Fibroblast of lung (primary cell): ENCODE measurements around the gene ABL2. TPM values are rescaled to one million over a fixed set of nuclear protein-coding genes. Genes with fewer than 3 reads are reported as not detected.

Experiments
- DNase-seq, 2 donors: peaks; one replicate each; pipeline versions ENCODE4 v3.0.0 to v3.0.0-alpha.2; 2010; ENCODE audit warnings: low read depth in 2 of 2
- H2AFZ ChIP-seq: 2 replicates; pipeline ENCODE4 v1.5.1; 2012; ENCODE audit warnings: low read length, control low read depth, inconsistent platforms
- H3K27ac ChIP-seq: 2 replicates; pipeline ENCODE4 v1.5.1; 2011; ENCODE audit warnings: low read length, control low read depth; ENCODE audit not compliant: insufficient read depth
- H3K27me3 ChIP-seq: 2 replicates; pipeline ENCODE4 v1.5.1; 2011; ENCODE audit warnings: mild to moderate bottlenecking, low read length; ENCODE audit not compliant: control insufficient read depth, insufficient read depth
- H3K36me3 ChIP-seq: 2 replicates; pipeline ENCODE4 v1.5.1; 2011; ENCODE audit warnings: low read length; ENCODE audit not compliant: control insufficient read depth, insufficient read depth
- H3K4me1 ChIP-seq: 2 replicates; pipeline ENCODE4 v1.5.1; 2011; ENCODE audit warnings: low read length; ENCODE audit not compliant: control insufficient read depth, insufficient read depth; ENCODE audit errors: extremely low read depth
- H3K4me2 ChIP-seq: 2 replicates; pipeline ENCODE4 v1.5.1; 2011; ENCODE audit warnings: low read length, control low read depth; ENCODE audit not compliant: insufficient read depth; ENCODE audit errors: extremely low read depth
- H3K4me3 ChIP-seq, 4 experiments: fragments of 200-600 bp in 1 of 4; sonication (generic) in 1 of 4; replicated peaks in 1 of 4; 2 replicates each; pipeline ENCODE4 v1.5.1; 2011 to 2016; ENCODE audit warnings: low read length in 4 of 4, low read depth in 3 of 4, mild to moderate bottlenecking in 3 of 4, control low read depth in 2 of 4, inconsistent platforms in 1 of 4, mixed read lengths in 1 of 4; ENCODE audit not compliant: insufficient read depth in 1 of 4; ENCODE audit errors: control extremely low read depth in 1 of 4
- H3K79me2 ChIP-seq: 2 replicates; pipeline ENCODE4 v1.5.1; 2012; ENCODE audit warnings: mild to moderate bottlenecking, low read length, inconsistent platforms; ENCODE audit not compliant: control insufficient read depth, insufficient read depth
- H3K9ac ChIP-seq: 2 replicates; pipeline ENCODE4 v1.5.1; 2011; ENCODE audit warnings: mild to moderate bottlenecking, low read length, control low read depth; ENCODE audit not compliant: insufficient read depth
- H3K9me3 ChIP-seq: 2 replicates; pipeline ENCODE4 v1.5.1; 2012; ENCODE audit warnings: low read depth, low read length; ENCODE audit not compliant: control insufficient read depth, insufficient read depth
- H4K20me1 ChIP-seq: 2 replicates; pipeline ENCODE4 v1.5.1; 2011; ENCODE audit warnings: low read length; ENCODE audit not compliant: control insufficient read depth, insufficient read depth; ENCODE audit errors: extremely low read depth
- CTCF ChIP-seq, 2 donors: IDR thresholded peaks in 1 of 2; conservative IDR thresholded peaks in 1 of 2; 1 replicate in 1 of 2; 2 replicates in 1 of 2; pipeline ENCODE4 v1.5.1; 2011 to 2012; ENCODE audit warnings: low read length in 2 of 2, control low read depth in 1 of 2, inconsistent platforms in 1 of 2, low read depth in 1 of 2, mild to moderate bottlenecking in 1 of 2
- EZH2 ChIP-seq: IDR thresholded peaks from 2 replicates; pipeline ENCODE4 v1.5.1; 2012; ENCODE audit warnings: low read length, control low read depth, mild to moderate bottlenecking; ENCODE audit errors: missing control alignments
- polyA plus RNA-seq, 2 donors: library from polyadenylated mRNA; depleted of rRNA in 1 of 2; stranded (reverse) in 1 of 2; unstranded in 1 of 2; fragments of >200 nt; gene quantifications; 2 replicates each; pipeline ENCODE4 v1.2.1, GENCODE V29; 2011 to 2012; ENCODE audit warnings: missing spikeins in 1 of 2
- total RNA-seq: library from RNA; depleted of rRNA; stranded (reverse); fragments of >200 nt; gene quantifications from 2 replicates; pipeline ENCODE4 v1.2.1, GENCODE V29; 2014

The ABL2 gene
- total and polyA plus RNA-seq, 2 donors (not counting 1 experiment from before 2014, with no cell fraction given): 36.1 to 85.4 TPM

- H3K27me3 ChIP-seq: no peaks in the 10 kb centered on the region
- H3K4me3 ChIP-seq: no peak overlapping the region
- no peaks in the 10 kb centered on the region for H3K36me3 ChIP-seq
- no peak overlapping the region for H2AFZ ChIP-seq
- H3K4me2 ChIP-seq: no peak overlapping the region
- no peaks in the 10 kb centered on the region for H4K20me1 ChIP-seq
- H3K79me2 ChIP-seq: peaks cover 4% of the 10 kb centered on the region
- no peak overlapping the region for H3K9ac ChIP-seq
- H3K4me1 ChIP-seq: no peaks in the 10 kb centered on the region
- no peak for DNase-seq
- no peak for TF ChIP-seq CTCF (conservative IDR thresholded peaks at IDR 0.05 in 1 of 2, IDR thresholded peaks at IDR 0.05 in 1 of 2; ENCODE audit: low read depth in 1 of 2, low read length in 2 of 2)
- no peak for TF ChIP-seq EZH2
- no peak overlapping the region for H3K27ac ChIP-seq
- no peaks in the 10 kb centered on the region for H3K9me3 ChIP-seq
Measured at GRCh38 chr1:179154437-179154836, 75.0 kb downstream of the ABL2 start.

GRCh38 chr1:179153217-179153616 is 76.3 kb downstream of the ABL2 start:
- H3K36me3 ChIP-seq: no peaks in the 10 kb centered on the region
- no peak overlapping the region for H3K9ac ChIP-seq
- peaks cover 6% of the 10 kb centered on the region for H3K79me2 ChIP-seq
- no peak overlapping the region for H3K27ac ChIP-seq
- no peaks in the 10 kb centered on the region for H4K20me1 ChIP-seq
- no peaks in the 10 kb centered on the region for H3K27me3 ChIP-seq
- H3K4me2 ChIP-seq: no peak overlapping the region
- no peak overlapping the region for H3K4me3 ChIP-seq
- H3K9me3 ChIP-seq: no peaks in the 10 kb centered on the region
- no peaks in the 10 kb centered on the region for H3K4me1 ChIP-seq
- no peak overlapping the region for H2AFZ ChIP-seq
- peak in 1 of 2 donors; percentile 83 for DNase-seq
- TF ChIP-seq EZH2 (no peak), CTCF (conservative IDR thresholded peaks at IDR 0.05 in 1 of 2, IDR thresholded peaks at IDR 0.05 in 1 of 2; ENCODE audit: low read depth in 1 of 2, low read length in 2 of 2) (no peak)

- Histone ChIP-seq H3K9ac (no peak overlapping the region), H4K20me1 (no peaks in the 10 kb centered on the region), H3K36me3 (no peaks in the 10 kb centered on the region), H3K27me3 (no peaks in the 10 kb centered on the region), H3K4me1 (no peaks in the 10 kb centered on the region), H3K4me2 (no peak overlapping the region), H3K9me3 (no peaks in the 10 kb centered on the region), H2AFZ (no peak overlapping the region), H3K79me2 (peaks cover 6% of the 10 kb centered on the region), H3K27ac (no peak overlapping the region), H3K4me3 (no peak overlapping the region)
- peak in 1 of 2 donors; percentile 41 for DNase-seq
- TF ChIP-seq CTCF (conservative IDR thresholded peaks at IDR 0.05 in 1 of 2, IDR thresholded peaks at IDR 0.05 in 1 of 2; ENCODE audit: low read depth in 1 of 2, low read length in 2 of 2): no peak
Measured at GRCh38 chr1:179151908-179152682, 77.4 kb downstream of the ABL2 start.
